Mesenchymal stem cell (in vitro differentiated cells and primary cell): ENCODE measurements around the gene HOXC12.

ENCODE experiments used
- DNase-seq: peaks from one replicate; pipeline ENCODE4 v3.0.0-alpha.2; 2013
- H2AFZ ChIP-seq: one replicate; pipeline ENCODE4 v1.6.1; 2013; ENCODE audit warnings: low read depth, mild to moderate bottlenecking, control low read depth, inconsistent platforms, low read length, moderate library complexity
- H2AK5ac ChIP-seq: 2 replicates; pipeline ENCODE4 v1.6.1; 2013; ENCODE audit warnings: low read length, moderate library complexity, mild to moderate bottlenecking, inconsistent platforms; ENCODE audit not compliant: severe bottlenecking
- H2BK120ac ChIP-seq: one replicate; pipeline ENCODE4 v1.6.1; 2013; ENCODE audit warnings: low read depth, mild to moderate bottlenecking, inconsistent platforms, low read length, moderate library complexity
- H2BK12ac ChIP-seq, 2 experiments: one replicate each; pipeline ENCODE4 v1.6.1; 2013; ENCODE audit warnings: inconsistent platforms in 2 of 2, low read length in 2 of 2, mild to moderate bottlenecking in 2 of 2, moderate library complexity in 2 of 2, control low read depth in 1 of 2
- H2BK15ac ChIP-seq: one replicate; pipeline ENCODE4 v1.6.1; 2013; ENCODE audit warnings: mild to moderate bottlenecking, low read depth, inconsistent platforms; ENCODE audit not compliant: poor library complexity, severe bottlenecking
- H2BK5ac ChIP-seq: 2 replicates; pipeline ENCODE4 v1.6.1; 2013; ENCODE audit warnings: low read depth, mild to moderate bottlenecking, low read length, control low read depth, inconsistent platforms; ENCODE audit not compliant: poor library complexity, severe bottlenecking
- H3K14ac ChIP-seq, 2 experiments: one replicate each; pipeline ENCODE4 v1.6.1; 2013; ENCODE audit warnings: inconsistent platforms in 2 of 2, low read length in 2 of 2, control low read depth in 1 of 2, mild to moderate bottlenecking in 1 of 2, moderate library complexity in 1 of 2
- H3K18ac ChIP-seq, 2 experiments: one replicate each; pipeline ENCODE4 v1.6.1; 2013; ENCODE audit warnings: inconsistent platforms in 2 of 2, low read length in 2 of 2, control low read depth in 1 of 2, low read depth in 1 of 2, mild to moderate bottlenecking in 1 of 2
- H3K23ac ChIP-seq, 2 experiments: one replicate each; pipeline ENCODE4 v1.6.1; 2013; ENCODE audit warnings: inconsistent platforms in 2 of 2, low read length in 2 of 2, mild to moderate bottlenecking in 2 of 2, moderate library complexity in 2 of 2, control low read depth in 1 of 2
- H3K27ac ChIP-seq: 2 replicates; pipeline ENCODE4 v1.5.1; 2013; ENCODE audit warnings: mild to moderate bottlenecking, moderate library complexity, low read length, control low read depth, inconsistent platforms; ENCODE audit not compliant: poor library complexity, severe bottlenecking
- H3K27me3 ChIP-seq, 2 experiments: 2 replicates each; pipeline versions ENCODE4 v1.6.1 to v1.7.0; 2013; ENCODE audit warnings: low read length in 2 of 2, mild to moderate bottlenecking in 2 of 2, moderate library complexity in 2 of 2, control low read depth in 1 of 2, inconsistent platforms in 1 of 2; ENCODE audit not compliant: control insufficient read depth in 1 of 2, insufficient read depth in 1 of 2
- H3K36me3 ChIP-seq, 2 experiments: 2 replicates each; pipeline versions ENCODE4 v1.6.1 to v1.7.0; 2013; ENCODE audit warnings: low read length in 2 of 2, control low read depth in 1 of 2, inconsistent platforms in 1 of 2, low read depth in 1 of 2, mild to moderate bottlenecking in 1 of 2; ENCODE audit not compliant: insufficient read depth in 2 of 2, control insufficient read depth in 1 of 2
- H3K4ac ChIP-seq, 2 experiments: one replicate each; pipeline ENCODE4 v1.6.1; 2013; ENCODE audit warnings: inconsistent platforms in 2 of 2, low read length in 2 of 2, mild to moderate bottlenecking in 2 of 2, moderate library complexity in 2 of 2, control low read depth in 1 of 2, low read depth in 1 of 2
- H3K4me1 ChIP-seq: 2 replicates; pipeline ENCODE4 v1.6.1; 2013; ENCODE audit warnings: low read depth, low read length, control low read depth; ENCODE audit not compliant: control insufficient read depth, insufficient read depth
- H3K4me2 ChIP-seq: 2 replicates; pipeline ENCODE4 v1.6.1; 2013; ENCODE audit warnings: low read length, mild to moderate bottlenecking, inconsistent platforms; ENCODE audit not compliant: poor library complexity, severe bottlenecking
- H3K4me3 ChIP-seq, 2 experiments: 2 replicates each; pipeline versions ENCODE4 v1.5.1 to v1.7.0; 2013; ENCODE audit warnings: low read length in 2 of 2, mild to moderate bottlenecking in 2 of 2, control low read depth in 1 of 2, low read depth in 1 of 2; ENCODE audit not compliant: insufficient read depth in 1 of 2
- H3K79me1 ChIP-seq: replicated peaks from 2 replicates; pipeline ENCODE4 v1.6.1; 2013; ENCODE audit warnings: mild to moderate bottlenecking, control low read depth, low read length, inconsistent platforms; ENCODE audit not compliant: poor library complexity, severe bottlenecking
- H3K9ac ChIP-seq: 2 replicates; pipeline ENCODE4 v1.7.0; 2013; ENCODE audit warnings: mild to moderate bottlenecking, low read length, moderate library complexity
- H3K9me3 ChIP-seq: 2 replicates; pipeline ENCODE4 v1.7.0; 2013; ENCODE audit warnings: mild to moderate bottlenecking, low read length; ENCODE audit not compliant: control insufficient read depth
- H4K8ac ChIP-seq: one replicate; pipeline ENCODE4 v1.6.1; 2013; ENCODE audit warnings: inconsistent platforms, mild to moderate bottlenecking, low read length, moderate library complexity
- H4K91ac ChIP-seq: one replicate; pipeline ENCODE4 v1.6.1; 2013; ENCODE audit warnings: mild to moderate bottlenecking, low read length, inconsistent platforms
- WGBS: methylation state at CpG from one replicate; pipeline ENCODE4 v1.1.7; 2013; ENCODE audit warnings: mixed read lengths; 5-methylcytosine and 5-hydroxymethylcytosine counted together

HOXC12 gene

DNA sequence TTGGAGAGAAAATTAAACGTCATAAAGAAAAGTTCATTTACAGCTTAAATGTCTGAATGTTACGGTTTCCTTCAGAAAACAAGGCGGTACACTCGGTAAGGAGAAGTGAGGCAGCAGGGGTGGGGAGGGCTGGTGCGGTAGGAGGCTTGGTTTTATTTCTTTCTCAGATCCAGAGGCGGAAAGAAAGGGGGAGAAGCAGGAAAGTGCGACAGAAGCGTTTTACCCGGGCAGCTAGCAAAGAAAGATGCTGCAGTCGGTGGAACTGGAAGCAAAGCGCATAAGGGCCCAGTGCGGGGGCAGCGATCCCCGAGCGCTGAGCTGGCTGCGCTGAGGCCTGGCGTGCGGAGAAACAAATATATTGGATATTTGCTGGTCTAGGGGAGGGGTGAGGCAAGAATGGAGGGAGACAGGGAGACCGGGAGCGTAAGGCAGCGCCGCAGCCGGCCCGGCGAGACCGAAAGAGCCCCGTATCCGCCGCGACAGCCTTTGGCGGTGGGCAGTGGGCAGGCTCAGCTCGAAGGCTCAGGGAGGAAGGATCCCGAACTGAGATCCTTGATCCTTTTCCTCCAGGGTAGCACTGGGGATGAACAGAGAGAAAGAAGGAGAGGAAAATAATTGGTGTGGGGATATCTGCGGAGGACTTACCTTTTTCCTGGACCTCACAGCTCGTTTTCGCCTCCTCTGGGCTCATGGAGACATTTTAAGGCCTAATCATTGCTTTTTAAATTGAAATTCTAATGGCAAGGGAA is 11.9 kb downstream of the HOXC12 start:
- H2BK120ac ChIP-seq, result no peak overlapping the region
- peak overlapping the region; percentile 46 for H3K9ac ChIP-seq
- no peak overlapping the region for H3K18ac ChIP-seq
- no peak overlapping the region for H2AFZ ChIP-seq
- peak overlapping the region; percentile 29 for H3K4me2 ChIP-seq
- 2% methylated on average over 36 of the region's 36 CpGs for WGBS
- no peak overlapping the region for H4K91ac ChIP-seq
- H4K8ac ChIP-seq, result no peak overlapping the region
- H3K9me3 ChIP-seq, result no peaks in the 10 kb centered on the region
- no peak overlapping the region for H2AK5ac ChIP-seq
- H3K4me1 ChIP-seq, result peaks cover 12% of the 10 kb centered on the region
- no peak for DNase-seq
- peak overlapping the region in 1 of 2 experiments; percentile 60 for H3K23ac ChIP-seq
- no peaks in the 10 kb centered on the region for H3K79me1 ChIP-seq
- H3K36me3 ChIP-seq, result no peaks in the 10 kb centered on the region
- no peak overlapping the region for H2BK15ac ChIP-seq
- no peak overlapping the region for H3K4ac ChIP-seq
- peak overlapping the region in 1 of 2 experiments; percentile 59 for H3K4me3 ChIP-seq
- no peak overlapping the region for H3K14ac ChIP-seq
- no peak overlapping the region for H2BK5ac ChIP-seq
- H2BK12ac ChIP-seq, result no peak overlapping the region
- H3K27me3 ChIP-seq, result peaks cover 100% of the 10 kb centered on the region in 2 experiments
- no peak overlapping the region for H3K27ac ChIP-seq

DNA sequence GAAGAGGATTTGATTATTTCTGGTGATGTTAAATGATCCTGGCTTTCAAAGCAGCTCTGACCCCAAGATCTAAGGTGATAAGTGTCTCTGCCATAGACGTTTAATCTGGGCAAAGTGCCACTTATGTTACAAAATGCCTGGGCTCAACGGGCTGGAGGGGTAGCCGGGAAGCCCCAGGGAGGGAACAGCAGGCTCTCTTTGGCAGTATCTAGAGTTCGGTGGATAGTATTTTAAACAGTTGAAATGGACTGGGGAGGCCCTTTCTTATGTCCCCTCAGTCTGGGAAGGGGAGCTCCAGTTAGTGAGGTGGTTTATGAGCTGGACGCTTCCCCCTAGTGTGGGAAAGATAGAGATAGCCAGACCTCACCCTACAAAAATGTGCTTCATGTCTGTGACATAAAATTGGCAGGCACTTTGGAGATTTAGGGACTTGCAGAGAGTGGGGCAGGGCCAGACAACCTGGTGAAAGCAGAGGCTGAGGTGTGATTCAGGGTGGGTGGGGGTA is 12.8 kb downstream of the HOXC12 start:
- Histone ChIP-seq H3K23ac (no peak overlapping the region), H3K4me2 (no peak overlapping the region)

DNA sequence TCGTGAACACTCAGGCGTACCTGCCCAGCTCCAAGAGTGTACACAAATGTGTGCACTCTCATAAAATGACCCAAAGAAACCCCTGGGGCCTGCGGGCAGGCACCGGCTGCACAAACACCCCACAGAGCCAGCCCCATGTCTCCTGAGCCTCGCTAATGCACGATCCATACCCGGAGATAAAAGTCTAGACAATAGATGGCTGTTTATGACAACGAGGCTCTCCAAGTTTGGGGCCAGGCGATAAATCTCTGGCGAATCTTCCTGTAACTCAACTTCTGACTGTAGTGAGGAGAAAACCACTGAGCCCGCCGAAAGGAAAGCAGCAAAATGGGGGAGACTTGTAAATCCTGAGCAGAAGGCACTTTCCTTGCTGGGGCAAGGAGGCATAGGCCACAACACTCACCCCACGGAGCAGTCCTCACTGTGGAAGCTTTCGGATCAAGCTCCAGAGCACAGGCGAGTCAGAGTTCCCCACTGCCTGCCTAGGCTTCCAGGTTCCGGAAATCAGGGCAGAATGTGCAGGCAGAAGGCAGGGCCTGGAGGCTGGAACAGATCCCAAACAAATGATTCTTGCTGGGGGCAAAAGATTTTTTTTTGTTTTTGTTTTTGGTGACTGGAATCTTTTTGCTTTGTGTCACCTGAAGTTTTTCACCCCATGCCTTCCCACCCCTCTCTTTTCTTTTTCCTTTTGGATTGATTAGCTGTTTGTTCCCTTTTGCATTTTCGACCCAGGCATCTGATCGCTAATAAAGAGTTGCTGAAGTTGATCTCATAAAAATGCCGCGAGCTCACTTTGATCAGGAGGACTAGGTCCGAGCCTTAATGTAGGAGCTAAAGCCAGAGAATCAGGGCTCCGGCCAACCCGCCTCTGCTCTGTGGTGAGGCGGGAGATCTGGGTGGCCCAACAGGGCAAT is 13.8 kb downstream of the HOXC12 start:
- Histone ChIP-seq H3K9ac (no peak overlapping the region), H2BK12ac (no peak overlapping the region), H3K4me1 (peaks cover 16% of the 10 kb centered on the region), H4K8ac (no peak overlapping the region), H2BK5ac (no peak overlapping the region), H3K79me1 (no peaks in the 10 kb centered on the region), H3K23ac (no peak overlapping the region), H3K4me2 (no peak overlapping the region), H3K9me3 (no peaks in the 10 kb centered on the region), H3K27ac (no peak overlapping the region), H3K14ac (no peak overlapping the region), H2BK120ac (no peak overlapping the region), H2AK5ac (no peak overlapping the region), H3K4me3 (no peak overlapping the region), H3K27me3 (peaks cover 100% of the 10 kb centered on the region in 2 experiments), H3K18ac (peak overlapping the region in 1 of 2 experiments; percentile 16), H2BK15ac (no peak overlapping the region), H4K91ac (no peak overlapping the region), H3K36me3 (no peaks in the 10 kb centered on the region), H3K4ac (no peak overlapping the region), H2AFZ (no peak overlapping the region)
- no peak for DNase-seq
- WGBS, result 24% methylated on average over 24 of the region's 24 CpGs

More for the DNA sequence above, 12.8 kb downstream of the HOXC12 start:
- Histone ChIP-seq H4K91ac (no peak overlapping the region), H3K9me3 (no peaks in the 10 kb centered on the region), H2BK120ac (no peak overlapping the region), H3K14ac (no peak overlapping the region), H3K27ac (no peak overlapping the region), H4K8ac (no peak overlapping the region), H2AFZ (no peak overlapping the region), H2BK15ac (no peak overlapping the region), H3K79me1 (no peaks in the 10 kb centered on the region), H3K9ac (no peak overlapping the region), H3K18ac (no peak overlapping the region), H3K4me1 (peaks cover 12% of the 10 kb centered on the region), H3K36me3 (no peaks in the 10 kb centered on the region), H2BK12ac (no peak overlapping the region), H2BK5ac (no peak overlapping the region), H3K27me3 (peaks cover 100% of the 10 kb centered on the region in 2 experiments), H3K4me3 (no peak overlapping the region), H3K4ac (no peak overlapping the region), H2AK5ac (no peak overlapping the region)
- DNase-seq, result no peak
- 30% methylated on average over 5 of the region's 5 CpGs for WGBS
